Activated CD8-positive, alpha-beta memory T cell treated with anti-CD3 and anti-CD28 coated beads, Interleukin-2, amount 10 ng/mL, durations not matched to agents 7 days and 5 days (primary cell): ENCODE data around the gene TRPM6. TPM values are rescaled to one million over a fixed set of nuclear protein-coding genes. Genes with fewer than 3 reads are reported as not detected.
"Not testable (repeated sequence)": the region's sequence is repeated elsewhere in the genome, so short reads cannot be mapped to it uniquely, and the experiment has no call there.

Experiments used
- ATAC-seq: fragments of 150-1000 bp; cut with Tn5 transposase; one replicate; pipeline ENCODE4 v1.10.0; 2021; ENCODE audit warnings: moderate library complexity
- CTCF ChIA-PET: fragments of 350-600 bp; sonication (Branson Sonifier 250); formaldehyde crosslinking; loops from one replicate; lab custom pipeline; 2021; ENCODE audit warnings: antibody characterized with exemption; lab: Charles Lee
- DNase-seq: peaks from one replicate; pipeline ENCODE4 v3.0.0-alpha.2; 2020
- H3K27ac Mint-ChIP-seq: one replicate; pipeline ENCODE4 v1.8.0; 2021; ENCODE audit warnings: mild to moderate bottlenecking, mixed read lengths
- H3K27me3 Mint-ChIP-seq: one replicate; pipeline ENCODE4 v1.8.0; 2021; ENCODE audit warnings: mixed read lengths
- H3K36me3 Mint-ChIP-seq: one replicate; pipeline ENCODE4 v1.8.0; 2021; ENCODE audit warnings: mild to moderate bottlenecking, mixed read lengths
- H3K4me1 Mint-ChIP-seq: one replicate; pipeline ENCODE4 v1.8.0; 2021; ENCODE audit warnings: mixed read lengths
- H3K4me3 Mint-ChIP-seq: one replicate; pipeline ENCODE4 v1.8.0; 2021; ENCODE audit warnings: mild to moderate bottlenecking, moderate library complexity, mixed read lengths
- H3K9me3 Mint-ChIP-seq: one replicate; pipeline ENCODE4 v1.8.0; 2022; ENCODE audit warnings: low read depth, mixed read lengths
- total RNA-seq, 2 experiments: library from RNA; stranded (reverse); gene quantifications; one replicate each; pipeline ENCODE4 v1.2.3, GENCODE V29; 2021

Gene TRPM6
- total RNA-seq, 2 experiments from 2014 or later = not detected

DNA sequence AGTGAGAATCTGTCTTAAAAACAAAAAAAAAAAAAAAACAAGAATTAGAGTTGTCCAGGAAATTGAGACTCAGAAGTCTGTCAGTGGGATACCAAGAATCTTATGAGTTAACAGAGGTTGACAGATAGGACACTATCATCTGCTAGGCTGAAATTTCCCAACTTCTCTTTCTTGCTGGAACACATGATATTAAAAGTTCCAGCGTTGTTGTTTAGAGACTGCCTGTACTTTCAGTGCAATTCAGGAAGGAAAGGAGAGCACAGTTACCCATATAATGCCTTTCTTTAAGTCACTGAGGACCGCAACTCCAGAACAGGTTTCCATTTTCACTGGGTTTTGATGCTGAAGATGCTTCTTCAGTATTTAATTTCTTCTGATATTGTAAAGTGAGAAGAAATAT lies 13.5 kb downstream of the TRPM6 start:
- H3K36me3 Mint-ChIP-seq = no peaks in the 10 kb centered on the region
- peaks cover 9% of the 10 kb centered on the region for H3K27me3 Mint-ChIP-seq
- no peaks in the 10 kb centered on the region for H3K4me1 Mint-ChIP-seq
- ATAC-seq (no peak), DNase-seq (no peak)
- no peak overlapping the region for H3K4me3 Mint-ChIP-seq
- peaks cover 8% of the 10 kb centered on the region for H3K9me3 Mint-ChIP-seq
- CTCF ChIA-PET = no interaction called here
- H3K27ac Mint-ChIP-seq = no peak overlapping the region

DNA sequence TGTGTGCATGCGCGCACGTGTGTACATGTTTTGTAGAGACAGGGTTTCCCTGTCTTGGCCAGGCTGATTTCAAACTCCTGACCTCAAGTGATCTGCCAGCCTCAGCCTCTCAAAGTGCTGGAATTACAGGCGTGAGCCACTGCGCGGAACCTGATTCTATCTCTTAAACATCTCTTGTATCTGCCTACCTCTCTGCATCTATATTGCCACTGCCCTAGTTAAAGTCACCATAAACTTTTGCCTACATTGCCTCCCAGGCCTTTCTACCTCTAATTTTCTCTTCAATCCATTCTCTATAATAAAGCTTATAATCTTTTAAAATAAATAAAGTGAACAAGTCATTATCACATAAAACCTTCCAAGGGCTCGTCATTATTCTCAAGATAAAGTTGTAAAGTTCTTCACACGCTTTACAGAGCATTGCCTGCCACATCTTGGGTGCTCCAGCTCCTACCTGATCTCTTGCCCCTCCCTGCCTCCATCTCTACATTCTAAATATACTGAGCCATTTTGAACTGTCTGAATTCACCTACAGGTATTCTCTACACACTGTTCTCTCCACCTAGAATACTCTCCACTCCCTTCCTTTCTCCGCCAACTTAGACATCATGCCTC lies 15.0 kb downstream of the TRPM6 start:
- H3K36me3 Mint-ChIP-seq = no peaks in the 10 kb centered on the region
- no peak overlapping the region for H3K4me3 Mint-ChIP-seq
- H3K9me3 Mint-ChIP-seq = no peaks in the 10 kb centered on the region
- H3K27me3 Mint-ChIP-seq = peaks cover 9% of the 10 kb centered on the region
- ATAC-seq = no peak
- CTCF ChIA-PET = no interaction called here
- H3K27ac Mint-ChIP-seq = no peak overlapping the region
- DNase-seq = no peak
- no peaks in the 10 kb centered on the region for H3K4me1 Mint-ChIP-seq

DNA sequence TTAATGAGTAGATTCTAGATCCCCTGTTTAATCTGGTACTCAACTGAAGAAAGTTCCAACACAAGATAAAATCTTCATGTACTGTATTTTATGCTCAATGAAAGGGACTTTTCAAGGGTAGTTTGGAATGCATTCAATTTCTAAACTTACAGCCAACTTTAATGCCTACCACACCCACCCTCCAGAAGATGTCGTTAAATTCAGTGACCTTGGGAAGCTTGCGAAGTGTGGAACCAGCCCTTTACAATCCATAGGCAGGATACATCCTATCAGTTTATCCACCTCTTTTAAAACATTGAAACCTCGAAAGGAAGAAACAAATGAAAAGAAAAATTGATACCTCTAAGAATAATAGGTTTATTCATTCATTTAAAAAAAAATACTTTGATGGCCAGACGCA lies 20.2 kb downstream of the TRPM6 start:
- ATAC-seq (no peak), DNase-seq (no peak)
- H3K36me3 Mint-ChIP-seq = no peaks in the 10 kb centered on the region
- no peaks in the 10 kb centered on the region for H3K9me3 Mint-ChIP-seq
- H3K27ac Mint-ChIP-seq = no peak overlapping the region
- H3K27me3 Mint-ChIP-seq = no peaks in the 10 kb centered on the region
- no peak overlapping the region for H3K4me3 Mint-ChIP-seq
- no peaks in the 10 kb centered on the region for H3K4me1 Mint-ChIP-seq
- CTCF ChIA-PET = no interaction called here

DNA sequence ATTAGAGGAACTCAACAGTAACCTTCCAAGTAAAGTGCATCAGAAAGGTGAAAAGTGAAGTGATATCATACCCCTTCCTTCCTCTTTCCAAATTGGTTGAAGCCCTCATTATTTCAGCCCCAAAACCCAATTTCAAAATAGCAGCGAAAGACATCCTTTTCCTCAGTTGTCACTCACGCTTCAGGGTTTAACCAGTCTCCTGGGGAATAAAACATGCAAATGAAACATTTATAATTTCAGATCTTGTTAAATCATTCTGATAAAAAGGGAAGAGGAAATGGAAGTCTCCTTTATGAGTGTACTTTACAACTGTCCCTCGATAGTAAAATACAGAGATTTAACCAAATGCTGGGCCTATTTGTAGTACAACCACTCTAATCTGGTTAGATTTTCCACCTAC lies 22.5 kb downstream of the TRPM6 start:
- no peaks in the 10 kb centered on the region for H3K9me3 Mint-ChIP-seq
- H3K4me1 Mint-ChIP-seq = peaks cover 6% of the 10 kb centered on the region
- DNase-seq (no peak), ATAC-seq (no peak)
- H3K36me3 Mint-ChIP-seq = no peaks in the 10 kb centered on the region
- no peak overlapping the region for H3K4me3 Mint-ChIP-seq
- CTCF ChIA-PET = no interaction called here
- H3K27ac Mint-ChIP-seq = no peak overlapping the region
- no peaks in the 10 kb centered on the region for H3K27me3 Mint-ChIP-seq

DNA sequence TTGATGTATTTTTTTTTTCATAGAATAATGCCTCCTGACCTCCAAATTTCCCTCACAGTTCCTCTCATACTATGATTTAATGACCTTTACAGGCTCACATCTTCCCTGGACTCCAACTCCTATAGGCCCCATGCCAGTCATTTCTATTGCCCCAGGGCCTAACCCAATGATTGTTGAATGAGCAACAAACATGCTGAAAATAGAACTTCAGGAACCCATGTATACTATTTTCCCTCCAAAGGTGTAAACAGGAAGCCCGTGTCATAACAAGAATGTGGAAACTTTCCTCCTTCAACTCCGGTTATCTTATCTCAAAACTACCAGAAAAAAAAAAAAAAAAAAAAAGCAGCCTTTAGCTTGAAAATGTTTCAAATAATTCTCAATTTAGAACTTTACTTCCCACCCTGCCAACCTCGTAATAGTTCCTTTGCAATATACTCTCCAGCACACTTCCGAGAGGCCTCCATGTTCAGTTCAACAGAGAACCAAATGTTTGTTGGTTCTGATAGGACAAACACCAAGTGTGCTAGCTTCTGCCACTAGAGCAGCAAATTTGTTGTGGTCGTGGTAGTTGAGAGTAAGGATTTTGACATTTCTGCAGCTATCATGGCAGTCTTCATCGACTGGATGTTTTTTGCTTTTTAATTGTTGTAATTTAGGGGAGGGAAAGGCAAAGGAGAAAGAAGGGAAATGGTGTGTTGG lies 25.8 kb downstream of the TRPM6 start:
- Mint-ChIP-seq H3K27ac (no peak overlapping the region), H3K4me1 (peaks cover 13% of the 10 kb centered on the region), H3K27me3 (peaks cover 3% of the 10 kb centered on the region), H3K36me3 (no peaks in the 10 kb centered on the region), H3K4me3 (no peak overlapping the region), H3K9me3 (no peaks in the 10 kb centered on the region)
- CTCF ChIA-PET = no interaction called here
- ATAC-seq (no peak), DNase-seq (no peak)

DNA sequence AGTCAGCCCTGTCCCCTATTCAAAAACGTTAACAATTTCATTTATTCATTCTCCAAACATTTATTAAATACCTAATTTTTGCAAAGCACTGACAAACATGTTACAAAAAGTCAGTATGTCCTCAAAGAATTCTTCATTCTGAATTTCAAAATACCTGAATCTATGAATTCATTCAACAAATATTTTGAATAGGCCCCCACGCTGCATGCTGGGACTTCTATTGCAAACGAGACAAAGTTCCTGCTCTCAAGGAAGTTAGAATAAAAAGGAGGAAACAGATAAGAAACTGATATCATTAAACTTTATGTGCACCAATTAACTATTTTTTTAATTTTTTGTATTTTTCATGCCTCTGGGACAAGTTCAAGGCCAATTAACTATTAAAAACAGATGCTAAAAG lies 26.6 kb downstream of the TRPM6 start:
- no peak overlapping the region for H3K27ac Mint-ChIP-seq
- ATAC-seq = no peak
- no peak for DNase-seq
- no peaks in the 10 kb centered on the region for H3K9me3 Mint-ChIP-seq
- H3K4me3 Mint-ChIP-seq = no peak overlapping the region
- H3K27me3 Mint-ChIP-seq = peaks cover 3% of the 10 kb centered on the region
- CTCF ChIA-PET = no interaction called here
- H3K36me3 Mint-ChIP-seq = no peaks in the 10 kb centered on the region
- peaks cover 13% of the 10 kb centered on the region for H3K4me1 Mint-ChIP-seq

DNA sequence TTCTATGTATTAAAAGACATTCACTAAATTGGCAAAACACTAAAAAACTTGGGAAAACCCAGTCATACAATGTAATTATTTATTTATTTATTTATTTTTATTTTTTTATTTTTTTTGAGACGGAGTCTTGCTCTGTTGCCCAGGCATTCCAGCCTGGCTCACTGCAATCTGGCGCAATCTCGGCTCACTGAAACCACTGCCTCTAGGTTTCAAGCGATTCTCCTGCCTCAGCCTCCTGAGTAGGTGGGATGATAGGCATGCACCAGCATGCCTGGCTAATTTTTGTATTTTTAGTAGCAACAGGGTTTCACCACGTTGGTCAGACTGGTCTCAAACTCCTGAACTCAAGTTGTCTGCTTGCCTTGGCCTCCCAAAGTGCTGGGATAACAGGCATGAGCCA lies 27.5 kb downstream of the TRPM6 start:
- H3K27ac Mint-ChIP-seq, H3K4me3 Mint-ChIP-seq, H3K36me3 Mint-ChIP-seq, ATAC-seq, CTCF ChIA-PET, H3K27me3 Mint-ChIP-seq, DNase-seq, H3K9me3 Mint-ChIP-seq: not testable (repeated sequence)
- peaks cover 13% of the 10 kb centered on the region for H3K4me1 Mint-ChIP-seq

DNA sequence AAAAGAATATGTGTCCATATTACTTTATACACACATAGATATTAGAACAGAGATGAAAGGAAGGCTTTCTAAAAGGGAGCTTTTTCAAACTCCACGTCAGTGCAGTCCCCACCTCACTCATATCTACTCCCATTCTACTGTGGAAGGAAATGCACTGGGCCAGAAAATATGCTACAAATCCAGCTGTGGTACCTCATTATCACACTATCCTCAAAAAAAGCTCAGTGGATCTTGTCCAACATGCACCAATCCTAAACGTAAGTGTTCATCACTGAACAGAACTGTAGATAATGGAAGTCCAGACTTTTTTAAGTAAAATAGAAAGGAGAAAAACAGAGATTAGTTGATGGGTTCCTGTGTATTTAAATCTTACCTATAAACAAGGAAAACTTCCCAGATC lies 27.9 kb downstream of the TRPM6 start:
- Mint-ChIP-seq H3K36me3 (no peaks in the 10 kb centered on the region), H3K9me3 (no peaks in the 10 kb centered on the region), H3K27me3 (peaks cover 3% of the 10 kb centered on the region), H3K4me1 (peaks cover 13% of the 10 kb centered on the region), H3K4me3 (no peak overlapping the region), H3K27ac (no peak overlapping the region)
- ATAC-seq = no peak
- CTCF ChIA-PET = no interaction called here
- DNase-seq = no peak

DNA sequence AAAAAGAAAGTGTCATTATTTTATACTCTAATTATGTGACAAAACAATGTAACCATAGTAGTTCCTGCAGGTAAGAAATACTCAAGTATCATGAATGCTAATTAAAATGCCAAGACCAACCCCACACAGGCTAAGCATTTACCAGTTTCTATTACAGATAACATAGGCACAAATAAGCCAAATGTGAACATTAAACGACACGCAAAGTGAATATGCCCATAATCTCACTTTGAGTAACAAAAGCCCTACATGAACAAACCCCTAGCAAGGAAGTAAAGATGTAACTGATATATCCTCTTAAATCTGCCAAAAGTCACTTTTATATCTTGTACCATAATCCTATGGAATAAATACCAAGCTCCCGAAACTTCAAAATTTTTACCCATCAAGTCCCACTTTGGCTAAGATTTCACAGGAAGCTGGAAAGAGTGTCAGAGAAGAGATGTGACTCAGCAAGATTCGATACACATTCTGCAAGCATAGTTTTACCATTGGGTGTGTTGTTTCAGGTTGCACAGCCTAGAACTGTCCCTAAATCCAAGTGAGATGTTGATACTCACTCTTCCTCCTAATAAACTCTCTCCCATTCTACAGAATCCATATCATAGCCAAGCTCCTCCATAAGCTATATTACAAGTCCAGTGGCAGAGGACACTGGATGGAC lies 28.8 kb downstream of the TRPM6 start:
- H3K4me1 Mint-ChIP-seq = peaks cover 13% of the 10 kb centered on the region
- no peak overlapping the region for H3K4me3 Mint-ChIP-seq
- DNase-seq (no peak), ATAC-seq (no peak)
- H3K27ac Mint-ChIP-seq = no peak overlapping the region
- H3K27me3 Mint-ChIP-seq = peaks cover 3% of the 10 kb centered on the region
- CTCF ChIA-PET = no interaction called here
- H3K9me3 Mint-ChIP-seq = no peaks in the 10 kb centered on the region
- H3K36me3 Mint-ChIP-seq = no peaks in the 10 kb centered on the region

DNA sequence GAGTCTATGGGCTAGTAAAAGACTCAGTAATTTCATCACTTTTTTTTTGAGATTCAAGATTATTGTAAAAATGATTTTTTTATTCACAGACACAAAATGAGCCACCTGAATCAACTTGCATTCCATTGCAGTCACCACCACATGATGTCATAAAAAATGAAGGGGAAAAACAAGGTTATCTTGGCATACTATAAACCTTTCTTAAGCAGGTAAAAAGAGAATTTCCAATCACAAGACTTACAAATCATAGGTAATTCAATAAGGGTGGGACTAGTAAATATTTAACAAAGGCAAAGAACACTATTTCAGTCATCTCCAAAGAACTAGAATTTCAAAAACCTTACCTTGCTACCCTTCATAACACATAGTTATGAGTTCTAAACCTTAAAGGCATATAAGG lies 30.7 kb downstream of the TRPM6 start:
- CTCF ChIA-PET = no interaction called here
- no peak for ATAC-seq
- H3K4me3 Mint-ChIP-seq = no peak overlapping the region
- H3K27me3 Mint-ChIP-seq = peaks cover 3% of the 10 kb centered on the region
- H3K9me3 Mint-ChIP-seq = no peaks in the 10 kb centered on the region
- H3K27ac Mint-ChIP-seq = no peak overlapping the region
- peaks cover 9% of the 10 kb centered on the region for H3K4me1 Mint-ChIP-seq
- no peak for DNase-seq
- no peaks in the 10 kb centered on the region for H3K36me3 Mint-ChIP-seq

DNA sequence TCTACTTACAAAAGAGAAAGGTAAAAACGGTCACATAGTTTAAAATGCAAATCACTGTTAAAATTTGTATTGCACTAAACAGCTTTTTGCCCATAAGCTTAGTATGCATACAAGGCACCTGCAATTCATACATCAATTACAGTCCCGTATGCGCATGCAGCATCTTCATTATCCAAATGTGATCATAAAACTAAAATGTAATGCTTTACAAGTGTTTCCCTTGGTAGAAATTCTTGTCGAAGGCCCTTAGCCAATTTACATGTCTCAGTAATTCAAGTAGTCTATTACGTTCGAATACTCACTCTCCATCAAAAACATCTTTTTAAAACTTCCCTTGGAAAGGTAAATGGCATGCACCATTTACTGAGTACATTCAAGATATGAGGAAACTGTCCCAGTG lies 32.6 kb downstream of the TRPM6 start:
- H3K36me3 Mint-ChIP-seq = no peaks in the 10 kb centered on the region
- H3K9me3 Mint-ChIP-seq = no peaks in the 10 kb centered on the region
- DNase-seq (no peak), ATAC-seq (no peak)
- no peak overlapping the region for H3K27ac Mint-ChIP-seq
- no peak overlapping the region for H3K4me3 Mint-ChIP-seq
- CTCF ChIA-PET = interaction anchor here (1.1 kb wide), 1 partner anchor 410 kb away, joined by 3 read pairs; no protein-coding TSS in a partner anchor
- peaks cover 3% of the 10 kb centered on the region for H3K27me3 Mint-ChIP-seq
- peaks cover 7% of the 10 kb centered on the region for H3K4me1 Mint-ChIP-seq

DNA sequence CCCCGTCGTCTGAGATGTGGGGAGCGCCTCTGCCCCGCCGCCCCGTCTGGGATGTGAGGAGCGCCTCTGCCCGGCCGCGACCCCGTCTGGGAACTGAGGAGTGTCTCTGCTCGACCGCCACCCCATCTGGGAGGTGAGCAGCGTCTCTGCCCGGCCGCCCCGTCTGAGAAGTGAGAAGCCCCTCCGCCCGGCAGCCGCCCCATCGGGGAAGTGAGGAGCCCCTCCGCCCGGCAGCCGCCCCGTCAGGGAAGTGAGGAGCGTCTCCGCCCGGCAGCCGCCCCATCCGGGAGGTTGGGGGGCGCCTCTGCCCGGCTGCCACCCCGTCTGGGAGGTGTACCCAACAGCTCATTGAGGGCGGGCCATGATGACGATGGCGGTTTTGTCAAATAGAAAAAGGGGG lies 34.7 kb downstream of the TRPM6 start:
- DNase-seq, H3K4me1 Mint-ChIP-seq, H3K36me3 Mint-ChIP-seq, CTCF ChIA-PET, H3K27me3 Mint-ChIP-seq, H3K4me3 Mint-ChIP-seq, H3K9me3 Mint-ChIP-seq, H3K27ac Mint-ChIP-seq, ATAC-seq: not testable (repeated sequence)

DNA sequence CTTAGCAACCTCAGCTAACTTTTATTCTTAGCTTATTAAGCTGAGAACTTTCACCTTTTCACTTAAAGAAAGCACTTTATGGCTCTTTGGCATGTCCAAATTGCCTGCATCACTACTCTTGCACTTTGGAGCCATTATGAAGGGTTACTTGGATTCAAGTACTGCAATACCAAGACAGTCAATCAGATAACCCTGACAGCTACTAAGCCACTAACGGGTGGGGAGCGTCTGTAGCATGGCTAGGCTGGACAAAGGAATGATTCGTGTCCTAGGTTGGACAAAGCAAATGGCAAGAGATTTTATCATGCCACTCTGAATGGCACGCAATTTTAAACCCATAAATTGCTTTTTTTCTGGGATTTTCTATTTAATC lies 39.6 kb downstream of the TRPM6 start:
- Mint-ChIP-seq H3K9me3 (no peaks in the 10 kb centered on the region), H3K4me1 (peaks cover 10% of the 10 kb centered on the region), H3K4me3 (no peak overlapping the region), H3K27me3 (peaks cover 2% of the 10 kb centered on the region), H3K27ac (no peak overlapping the region), H3K36me3 (no peaks in the 10 kb centered on the region)
- CTCF ChIA-PET = no interaction called here
- DNase-seq (no peak), ATAC-seq (no peak)

DNA sequence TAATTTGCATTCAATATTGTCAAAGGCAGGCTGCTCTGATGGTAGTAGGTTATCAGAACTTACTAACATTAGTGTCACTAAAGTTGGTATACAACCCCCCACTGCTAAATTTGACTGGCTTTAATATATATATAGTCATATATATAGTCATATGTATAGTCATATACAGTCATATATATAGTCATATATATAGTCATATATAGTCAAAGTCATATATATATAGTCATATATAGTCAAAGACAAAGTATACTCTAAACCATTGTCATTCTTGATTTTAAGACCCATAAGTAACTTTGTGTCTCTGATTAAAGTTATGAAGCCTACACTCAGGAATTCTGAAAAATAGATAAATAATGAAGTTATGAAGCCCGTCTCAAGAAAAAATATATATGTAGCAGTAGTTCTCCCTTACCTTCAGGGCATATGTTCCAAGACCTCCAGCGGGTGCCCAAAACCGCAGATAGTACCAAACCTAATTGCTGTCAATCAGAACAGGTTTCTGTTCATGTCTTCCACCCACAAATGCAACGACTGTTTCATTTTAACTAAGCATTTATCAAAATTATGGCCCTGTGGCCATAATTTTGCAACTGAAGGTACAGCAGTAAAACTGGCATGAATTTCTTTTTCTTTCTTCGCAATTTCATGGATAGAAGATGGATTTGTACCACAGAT lies 40.1 kb downstream of the TRPM6 start:
- Mint-ChIP-seq H3K9me3 (no peaks in the 10 kb centered on the region), H3K36me3 (no peaks in the 10 kb centered on the region), H3K4me1 (peaks cover 10% of the 10 kb centered on the region), H3K4me3 (no peak overlapping the region), H3K27ac (no peak overlapping the region), H3K27me3 (peaks cover 2% of the 10 kb centered on the region)
- ATAC-seq (no peak), DNase-seq (no peak)
- CTCF ChIA-PET = no interaction called here
